Fibroblast of lung (primary cell): ENCODE measurements around the gene MEF2A. TPM values are rescaled to one million over a fixed set of nuclear protein-coding genes. Genes with fewer than 3 reads are reported as not detected.
A peak's percentile ranks its signal among the peaks of the same experiment; 100 is the strongest.

Experiments
- DNase-seq, 2 donors: peaks; one replicate each; pipeline versions ENCODE4 v3.0.0 to v3.0.0-alpha.2; 2010; ENCODE audit warnings: low read depth in 2 of 2
- H2AFZ ChIP-seq: 2 replicates; pipeline ENCODE4 v1.5.1; 2012; ENCODE audit warnings: low read length, control low read depth, inconsistent platforms
- H3K27ac ChIP-seq: 2 replicates; pipeline ENCODE4 v1.5.1; 2011; ENCODE audit warnings: low read length, control low read depth; ENCODE audit not compliant: insufficient read depth
- H3K27me3 ChIP-seq: 2 replicates; pipeline ENCODE4 v1.5.1; 2011; ENCODE audit warnings: mild to moderate bottlenecking, low read length; ENCODE audit not compliant: control insufficient read depth, insufficient read depth
- H3K36me3 ChIP-seq: 2 replicates; pipeline ENCODE4 v1.5.1; 2011; ENCODE audit warnings: low read length; ENCODE audit not compliant: control insufficient read depth, insufficient read depth
- H3K4me1 ChIP-seq: 2 replicates; pipeline ENCODE4 v1.5.1; 2011; ENCODE audit warnings: low read length; ENCODE audit not compliant: control insufficient read depth, insufficient read depth; ENCODE audit errors: extremely low read depth
- H3K4me2 ChIP-seq: 2 replicates; pipeline ENCODE4 v1.5.1; 2011; ENCODE audit warnings: low read length, control low read depth; ENCODE audit not compliant: insufficient read depth; ENCODE audit errors: extremely low read depth
- H3K4me3 ChIP-seq, 4 experiments: fragments of 200-600 bp in 1 of 4; sonication (generic) in 1 of 4; replicated peaks in 1 of 4; 2 replicates each; pipeline ENCODE4 v1.5.1; 2011 to 2016; ENCODE audit warnings: low read length in 4 of 4, low read depth in 3 of 4, mild to moderate bottlenecking in 3 of 4, control low read depth in 2 of 4, inconsistent platforms in 1 of 4, mixed read lengths in 1 of 4; ENCODE audit not compliant: insufficient read depth in 1 of 4; ENCODE audit errors: control extremely low read depth in 1 of 4
- H3K79me2 ChIP-seq: 2 replicates; pipeline ENCODE4 v1.5.1; 2012; ENCODE audit warnings: mild to moderate bottlenecking, low read length, inconsistent platforms; ENCODE audit not compliant: control insufficient read depth, insufficient read depth
- H3K9ac ChIP-seq: 2 replicates; pipeline ENCODE4 v1.5.1; 2011; ENCODE audit warnings: mild to moderate bottlenecking, low read length, control low read depth; ENCODE audit not compliant: insufficient read depth
- H3K9me3 ChIP-seq: 2 replicates; pipeline ENCODE4 v1.5.1; 2012; ENCODE audit warnings: low read depth, low read length; ENCODE audit not compliant: control insufficient read depth, insufficient read depth
- H4K20me1 ChIP-seq: 2 replicates; pipeline ENCODE4 v1.5.1; 2011; ENCODE audit warnings: low read length; ENCODE audit not compliant: control insufficient read depth, insufficient read depth; ENCODE audit errors: extremely low read depth
- EZH2 ChIP-seq: IDR thresholded peaks from 2 replicates; pipeline ENCODE4 v1.5.1; 2012; ENCODE audit warnings: low read length, control low read depth, mild to moderate bottlenecking; ENCODE audit errors: missing control alignments
- polyA plus RNA-seq, 2 donors: library from polyadenylated mRNA; depleted of rRNA in 1 of 2; stranded (reverse) in 1 of 2; unstranded in 1 of 2; fragments of >200 nt; gene quantifications; 2 replicates each; pipeline ENCODE4 v1.2.1, GENCODE V29; 2011 to 2012; ENCODE audit warnings: missing spikeins in 1 of 2
- total RNA-seq: library from RNA; depleted of rRNA; stranded (reverse); fragments of >200 nt; gene quantifications from 2 replicates; pipeline ENCODE4 v1.2.1, GENCODE V29; 2014
- TF ChIP-seq, protein P1 (sequence below), 2 donors: IDR thresholded peaks in 1 of 2; conservative IDR thresholded peaks in 1 of 2; 1 replicate in 1 of 2; 2 replicates in 1 of 2; pipeline ENCODE4 v1.5.1; 2011 to 2012; ENCODE audit warnings: low read length in 2 of 2, control low read depth in 1 of 2, inconsistent platforms in 1 of 2, low read depth in 1 of 2, mild to moderate bottlenecking in 1 of 2

MEF2A gene
- total and polyA plus RNA-seq, 2 donors (not counting 1 experiment from before 2014, with no cell fraction given) = 24.6 to 40.4 TPM

DNA sequence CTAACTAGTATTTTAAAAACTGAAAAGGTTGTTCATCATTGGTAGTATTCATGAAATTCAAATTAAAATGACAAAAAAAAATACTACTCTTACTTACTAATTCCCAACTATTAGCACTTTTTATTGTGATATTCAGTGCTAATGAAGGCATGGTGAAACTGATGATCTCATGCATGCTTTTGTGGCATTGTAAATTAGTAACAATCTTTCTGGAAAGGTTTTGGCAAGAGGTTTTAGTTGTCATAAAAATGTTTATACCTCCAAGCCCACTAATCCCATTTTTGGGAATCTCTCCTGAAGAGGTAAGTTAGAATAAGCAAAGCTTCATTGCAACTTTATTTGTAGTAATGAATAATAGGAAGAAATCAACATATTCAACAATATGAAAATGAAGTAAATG, 114.5 kb downstream of the MEF2A start:
- Histone ChIP-seq H3K4me3 (no peak overlapping the region), H3K79me2 (no peaks in the 10 kb centered on the region), H2AFZ (no peak overlapping the region), H3K9ac (no peak overlapping the region), H3K27me3 (no peaks in the 10 kb centered on the region), H3K36me3 (peaks cover 2% of the 10 kb centered on the region), H3K4me2 (no peak overlapping the region), H3K27ac (no peak overlapping the region), H3K4me1 (no peaks in the 10 kb centered on the region), H4K20me1 (no peaks in the 10 kb centered on the region), H3K9me3 (no peaks in the 10 kb centered on the region)
- TF ChIP-seq, protein P1, sequence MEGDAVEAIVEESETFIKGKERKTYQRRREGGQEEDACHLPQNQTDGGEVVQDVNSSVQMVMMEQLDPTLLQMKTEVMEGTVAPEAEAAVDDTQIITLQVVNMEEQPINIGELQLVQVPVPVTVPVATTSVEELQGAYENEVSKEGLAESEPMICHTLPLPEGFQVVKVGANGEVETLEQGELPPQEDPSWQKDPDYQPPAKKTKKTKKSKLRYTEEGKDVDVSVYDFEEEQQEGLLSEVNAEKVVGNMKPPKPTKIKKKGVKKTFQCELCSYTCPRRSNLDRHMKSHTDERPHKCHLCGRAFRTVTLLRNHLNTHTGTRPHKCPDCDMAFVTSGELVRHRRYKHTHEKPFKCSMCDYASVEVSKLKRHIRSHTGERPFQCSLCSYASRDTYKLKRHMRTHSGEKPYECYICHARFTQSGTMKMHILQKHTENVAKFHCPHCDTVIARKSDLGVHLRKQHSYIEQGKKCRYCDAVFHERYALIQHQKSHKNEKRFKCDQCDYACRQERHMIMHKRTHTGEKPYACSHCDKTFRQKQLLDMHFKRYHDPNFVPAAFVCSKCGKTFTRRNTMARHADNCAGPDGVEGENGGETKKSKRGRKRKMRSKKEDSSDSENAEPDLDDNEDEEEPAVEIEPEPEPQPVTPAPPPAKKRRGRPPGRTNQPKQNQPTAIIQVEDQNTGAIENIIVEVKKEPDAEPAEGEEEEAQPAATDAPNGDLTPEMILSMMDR (conservative IDR thresholded peaks at IDR 0.05 in 1 of 2, IDR thresholded peaks at IDR 0.05 in 1 of 2; ENCODE audit: low read depth in 1 of 2, low read length in 2 of 2) = no peak
- no peak for TF ChIP-seq EZH2
- peak in 1 of 2 donors; percentile 8 for DNase-seq

DNA sequence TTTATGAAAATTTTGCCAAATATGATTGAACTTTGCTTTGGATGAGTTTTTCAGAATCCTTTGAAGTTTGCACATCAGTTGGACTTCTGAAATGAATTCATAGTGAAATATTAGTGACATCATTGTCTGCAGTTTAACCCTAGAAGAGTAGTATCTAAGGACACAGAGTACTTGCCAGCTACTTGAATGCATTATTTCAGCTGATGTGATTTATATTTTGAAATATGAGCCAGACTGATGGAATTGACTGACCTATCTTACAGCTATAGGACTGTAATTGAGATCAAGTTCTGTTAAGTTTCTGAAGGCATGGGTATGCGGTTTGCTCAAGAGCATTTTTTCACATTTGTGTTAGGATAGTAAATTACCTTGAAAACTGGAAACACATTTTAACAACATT, 116.2 kb downstream of the MEF2A start:
- no peak overlapping the region for H3K9ac ChIP-seq
- H3K9me3 ChIP-seq = no peaks in the 10 kb centered on the region
- DNase-seq = peak in 1 of 2 donors; percentile 30
- no peaks in the 10 kb centered on the region for H4K20me1 ChIP-seq
- H3K4me1 ChIP-seq = no peaks in the 10 kb centered on the region
- H3K4me2 ChIP-seq = no peak overlapping the region
- no peak overlapping the region for H3K4me3 ChIP-seq
- TF ChIP-seq EZH2 = no peak
- TF ChIP-seq, protein P1 (conservative IDR thresholded peaks at IDR 0.05 in 1 of 2, IDR thresholded peaks at IDR 0.05 in 1 of 2; ENCODE audit: low read depth in 1 of 2, low read length in 2 of 2) = no peak
- no peaks in the 10 kb centered on the region for H3K27me3 ChIP-seq
- no peak overlapping the region for H3K27ac ChIP-seq
- peaks cover 2% of the 10 kb centered on the region for H3K36me3 ChIP-seq
- H3K79me2 ChIP-seq = no peaks in the 10 kb centered on the region
- no peak overlapping the region for H2AFZ ChIP-seq

DNA sequence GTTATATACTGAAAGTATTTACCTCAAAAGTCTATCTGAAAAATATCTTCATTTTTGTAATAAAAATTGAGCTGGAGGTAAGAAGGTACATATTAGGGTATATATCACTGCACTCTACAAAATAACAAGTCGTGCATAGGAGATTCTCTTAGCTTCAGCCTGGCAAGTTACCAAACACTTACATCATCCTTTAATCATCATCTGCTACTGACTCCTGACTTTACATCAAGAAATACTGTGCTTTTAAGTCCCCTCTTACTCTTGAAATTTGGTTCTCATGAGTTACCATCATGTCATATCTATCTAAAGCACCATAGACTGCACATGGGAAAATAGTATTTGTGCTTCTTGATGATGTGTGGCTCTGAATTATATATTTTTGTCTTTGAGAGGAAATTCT, 116.7 kb downstream of the MEF2A start:
- Histone ChIP-seq H3K27me3 (no peaks in the 10 kb centered on the region), H2AFZ (no peak overlapping the region), H3K9ac (no peak overlapping the region), H3K4me2 (no peak overlapping the region), H3K4me3 (no peak overlapping the region), H3K9me3 (no peaks in the 10 kb centered on the region), H3K4me1 (no peaks in the 10 kb centered on the region), H3K36me3 (peaks cover 2% of the 10 kb centered on the region), H3K27ac (no peak overlapping the region), H4K20me1 (no peaks in the 10 kb centered on the region), H3K79me2 (no peaks in the 10 kb centered on the region)
- TF ChIP-seq, protein P1 (conservative IDR thresholded peaks at IDR 0.05 in 1 of 2, IDR thresholded peaks at IDR 0.05 in 1 of 2; ENCODE audit: low read depth in 1 of 2, low read length in 2 of 2) = no peak
- no peak for TF ChIP-seq EZH2
- peak; percentile 89 to 92 for DNase-seq
